Vagina (tissue), 2 donors: ENCODE measurements around the gene CCDC167.

ENCODE experiments used
- POLR2A ChIP-seq, 2 donors: fragments of 450-650 bp; IDR thresholded peaks; one replicate each; pipeline ENCODE4 v1.6.1; 2017; ENCODE audit warnings: antibody characterized with exemption in 2 of 2, mild to moderate bottlenecking in 2 of 2, moderate library complexity in 2 of 2
- TF ChIP-seq, protein P1 (sequence below), 3 experiments: fragments of 450-650 bp in 2 of 3; fragments of 200-600 bp in 1 of 3; sonication (generic) in 1 of 3; IDR thresholded peaks; one replicate each; pipeline ENCODE4 v1.5.1; 2017 to 2019; ENCODE audit warnings: antibody characterized with exemption in 3 of 3, mild to moderate bottlenecking in 2 of 3, moderate library complexity in 2 of 3

- no peak for TF ChIP-seq POLR2A (IDR thresholded peaks at IDR 0.05)
- TF ChIP-seq, protein P1, sequence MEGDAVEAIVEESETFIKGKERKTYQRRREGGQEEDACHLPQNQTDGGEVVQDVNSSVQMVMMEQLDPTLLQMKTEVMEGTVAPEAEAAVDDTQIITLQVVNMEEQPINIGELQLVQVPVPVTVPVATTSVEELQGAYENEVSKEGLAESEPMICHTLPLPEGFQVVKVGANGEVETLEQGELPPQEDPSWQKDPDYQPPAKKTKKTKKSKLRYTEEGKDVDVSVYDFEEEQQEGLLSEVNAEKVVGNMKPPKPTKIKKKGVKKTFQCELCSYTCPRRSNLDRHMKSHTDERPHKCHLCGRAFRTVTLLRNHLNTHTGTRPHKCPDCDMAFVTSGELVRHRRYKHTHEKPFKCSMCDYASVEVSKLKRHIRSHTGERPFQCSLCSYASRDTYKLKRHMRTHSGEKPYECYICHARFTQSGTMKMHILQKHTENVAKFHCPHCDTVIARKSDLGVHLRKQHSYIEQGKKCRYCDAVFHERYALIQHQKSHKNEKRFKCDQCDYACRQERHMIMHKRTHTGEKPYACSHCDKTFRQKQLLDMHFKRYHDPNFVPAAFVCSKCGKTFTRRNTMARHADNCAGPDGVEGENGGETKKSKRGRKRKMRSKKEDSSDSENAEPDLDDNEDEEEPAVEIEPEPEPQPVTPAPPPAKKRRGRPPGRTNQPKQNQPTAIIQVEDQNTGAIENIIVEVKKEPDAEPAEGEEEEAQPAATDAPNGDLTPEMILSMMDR (IDR thresholded peaks at IDR 0.05) = no peak
Observed at GRCh38 chr6:37456126-37456525, 43.6 kb downstream of the CCDC167 start.
